ENCODE results near the gene SIDT2. TPM values are rescaled to one million over a fixed set of nuclear protein-coding genes. Genes with fewer than 3 reads are reported as not detected.

SIDT2 gene
- total RNA-seq, 1 experiment from 2014 or later = 9.8 TPM

GRCh38 chr11:117225553-117226170, 47.1 kb downstream of the SIDT2 start:
- DNase-seq (ENCODE audit: low read depth, low spot score) = no peak
- in situ Hi-C loops (cut with HindIII; ENCODE audit: low pct_unique_long_range_greater_than_20kb, low sequenced_read_pairs) = no loop called here

- in situ Hi-C loops (cut with HindIII; ENCODE audit: low pct_unique_long_range_greater_than_20kb, low sequenced_read_pairs) = no loop called here
Observed at GRCh38 chr11:117226388-117227385, 48.1 kb downstream of the SIDT2 start.

GRCh38 chr11:117228091-117228490, 49.5 kb downstream of the SIDT2 start:
- in situ Hi-C loops (cut with HindIII; ENCODE audit: low pct_unique_long_range_greater_than_20kb, low sequenced_read_pairs) = no loop called here
- DNase-seq (ENCODE audit: low read depth, low spot score) = no peak

More at GRCh38 chr11:117226388-117227385, 48.1 kb downstream of the SIDT2 start:
- DNase-seq (ENCODE audit: low read depth, low spot score) = peak; percentile 76

GRCh38 chr11:117229411-117229810, 50.9 kb downstream of the SIDT2 start:
- DNase-seq (ENCODE audit: low read depth, low spot score) = no peak
- in situ Hi-C loops (cut with HindIII; ENCODE audit: low pct_unique_long_range_greater_than_20kb, low sequenced_read_pairs) = no loop called here

- in situ Hi-C loops (cut with HindIII; ENCODE audit: low pct_unique_long_range_greater_than_20kb, low sequenced_read_pairs) = no loop called here
Observed at GRCh38 chr11:117229931-117230285, 51.4 kb downstream of the SIDT2 start.

GRCh38 chr11:117230286-117230961, 51.9 kb downstream of the SIDT2 start:
- in situ Hi-C loops (cut with HindIII; ENCODE audit: low pct_unique_long_range_greater_than_20kb, low sequenced_read_pairs) = no loop called here
- no peak for DNase-seq (ENCODE audit: low read depth, low spot score)

More at GRCh38 chr11:117229931-117230285, 51.4 kb downstream of the SIDT2 start:
- DNase-seq (ENCODE audit: low read depth, low spot score) = no peak

GRCh38 chr11:117230999-117231841, 52.7 kb downstream of the SIDT2 start:
- DNase-seq (ENCODE audit: low read depth, low spot score) = no peak
- in situ Hi-C loops (cut with HindIII; ENCODE audit: low pct_unique_long_range_greater_than_20kb, low sequenced_read_pairs) = no loop called here

- no peak for DNase-seq (ENCODE audit: low read depth, low spot score)
- in situ Hi-C loops (cut with HindIII; ENCODE audit: low pct_unique_long_range_greater_than_20kb, low sequenced_read_pairs) = no loop called here
Observed at GRCh38 chr11:117231842-117232091, 53.2 kb downstream of the SIDT2 start, which contains the start of gene PCSK7. TSS of gene PCSK7 (minus strand) at chr11:117232073. CDS start at chr11:117229844, 2,229 bp downstream.

- peak; percentile 65 for DNase-seq (ENCODE audit: low read depth, low spot score)
- in situ Hi-C loops (cut with HindIII; ENCODE audit: low pct_unique_long_range_greater_than_20kb, low sequenced_read_pairs) = no loop called here
Observed at GRCh38 chr11:117232092-117232878, 53.7 kb downstream of the SIDT2 start, which contains the start of gene RNF214. TSS of gene RNF214 (plus strand) at chr11:117232671. CDS start at chr11:117234273, 1,602 bp downstream.

- DNase-seq (ENCODE audit: low read depth, low spot score) = no peak
- in situ Hi-C loops (cut with HindIII; ENCODE audit: low pct_unique_long_range_greater_than_20kb, low sequenced_read_pairs) = no loop called here
Observed at GRCh38 chr11:117232911-117233409, 54.4 kb downstream of the SIDT2 start.

- in situ Hi-C loops (cut with HindIII; ENCODE audit: low pct_unique_long_range_greater_than_20kb, low sequenced_read_pairs) = no loop called here
- DNase-seq (ENCODE audit: low read depth, low spot score) = no peak
Observed at GRCh38 chr11:117238221-117238620, 59.7 kb downstream of the SIDT2 start.

- in situ Hi-C loops (cut with HindIII; ENCODE audit: low pct_unique_long_range_greater_than_20kb, low sequenced_read_pairs) = no loop called here
- DNase-seq (ENCODE audit: low read depth, low spot score) = peak; percentile 29
Observed at GRCh38 chr11:117239295-117239694, 60.8 kb downstream of the SIDT2 start.

Other genes starting within 250 kb of the SIDT2 start
- 8.7 and 9.2 TPM in 2 replicates for gene SIK3, start 80.3 kb upstream of the SIDT2 start, total RNA-seq (2014; rRNA removed; shearing (Covaris generic))
- gene PAFAH1B2, start 34.5 kb upstream of the SIDT2 start, total RNA-seq (2014; rRNA removed; shearing (Covaris generic)) = 102 and 108 TPM in 2 replicates
- 0.50 and 0.96 TPM in 2 replicates for gene TAGLN, start 20.6 kb downstream of the SIDT2 start, total RNA-seq (2014; rRNA removed; shearing (Covaris generic))
- gene PCSK7, start 53.3 kb downstream of the SIDT2 start, total RNA-seq (2014; rRNA removed; shearing (Covaris generic)) = 14.8 and 16.0 TPM in 2 replicates
- 4.8 and 5.8 TPM in 2 replicates for gene RNF214, start 53.9 kb downstream of the SIDT2 start, total RNA-seq (2014; rRNA removed; shearing (Covaris generic))
- 2.4 and 3.1 TPM in 2 replicates for gene BACE1-AS, start 112.6 kb downstream of the SIDT2 start, total RNA-seq (2014; rRNA removed; shearing (Covaris generic))
- gene BACE1, start 137.5 kb downstream of the SIDT2 start, total RNA-seq (2014; rRNA removed; shearing (Covaris generic)) = 2.0 and 2.3 TPM in 2 replicates
- gene CEP164, start 149.1 kb downstream of the SIDT2 start, total RNA-seq (2014; rRNA removed; shearing (Covaris generic)) = 20.5 and 22.9 TPM in 2 replicates